Measurements from ENCODE around the gene MTIF3. TPM values are rescaled to one million over a fixed set of nuclear protein-coding genes. Genes with fewer than 3 reads are reported as not detected.

Gene MTIF3
- total and polyA plus RNA-seq, 5 experiments from 2014 or later, result 46.6 to 81.7 (median 69.2) TPM

DNA sequence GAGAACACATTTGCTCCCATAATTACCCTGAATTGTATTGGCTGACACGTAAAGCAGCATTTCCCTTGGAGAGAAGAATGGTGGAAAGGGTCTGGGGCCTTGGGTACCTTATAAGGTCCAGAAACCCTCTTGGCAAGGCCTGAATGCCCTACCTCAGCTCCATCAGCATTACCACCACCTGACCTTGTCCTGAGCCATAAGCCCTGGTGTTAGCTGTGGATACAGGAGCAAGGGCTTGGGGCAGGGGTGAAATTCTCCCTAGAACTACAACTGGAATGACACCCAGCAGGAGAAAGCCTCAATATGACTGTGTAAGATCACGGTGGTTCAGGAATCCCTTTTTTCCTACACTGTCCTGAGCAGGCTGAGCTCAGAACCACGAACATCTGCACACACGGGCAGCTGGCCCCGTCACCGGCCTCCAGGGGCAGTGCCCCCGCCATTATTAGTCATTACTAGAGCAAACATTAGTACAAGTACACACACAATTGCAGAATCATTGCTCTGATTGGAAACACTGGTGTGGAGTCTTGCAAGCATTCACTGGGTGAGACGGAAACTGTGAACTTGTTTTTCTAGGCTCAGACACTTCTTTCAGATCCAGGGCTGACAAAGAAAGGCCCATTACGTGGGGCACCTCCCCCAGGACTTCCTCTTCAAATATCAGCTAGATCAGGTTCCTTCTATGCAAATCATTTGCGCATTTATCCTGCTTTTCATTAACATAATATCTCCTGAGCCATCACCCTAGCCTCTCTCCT is 26.8 kb upstream of the MTIF3 start:
- Mint-ChIP-seq H3K27me3 (no peaks in the 10 kb centered on the region), H3K27ac (peak overlapping the region in 6 of 10 donors; percentile 15 to 88 (median 66)), H3K36me3 (peaks cover 0 to under 1% (median 0%) of the 10 kb centered on the region in 3 donors), H3K4me3 (peak overlapping the region in 3 of 10 donors; percentile 23 to 78 (median 45)), H3K9me3 (peaks cover 0 to 6% (median 0%) of the 10 kb centered on the region in 9 donors), H3K4me1 (peaks cover 3 to 23% (median 13%) of the 10 kb centered on the region in 4 donors)
- ATAC-seq, result no peak
- DNase-seq, result no peak
- POLR2A ChIA-PET, result no interaction called here

- H3K4me1 Mint-ChIP-seq, result peaks cover 5 to 20% (median 13%) of the 10 kb centered on the region in 4 donors
- DNase-seq, result no peak
- POLR2A ChIA-PET, result interaction anchor here (0.6 kb wide), 1 partner anchor 227 kb away, joined by 3 read pairs; no protein-coding TSS in a partner anchor
- H3K4me3 Mint-ChIP-seq, result no peak overlapping the region
- H3K27ac Mint-ChIP-seq, result no peak overlapping the region
- no peak for ATAC-seq
- no peaks in the 10 kb centered on the region for H3K9me3 Mint-ChIP-seq
- H3K36me3 Mint-ChIP-seq, result no peaks in the 10 kb centered on the region
- H3K27me3 Mint-ChIP-seq, result peaks cover 0 to 1% (median 0%) of the 10 kb centered on the region in 5 donors
Observed at GRCh38 chr13:27474751-27475268, 24.4 kb upstream of the MTIF3 start.

- POLR2A ChIA-PET, result no interaction called here
- H3K9me3 Mint-ChIP-seq, result no peaks in the 10 kb centered on the region
- peak overlapping the region in 1 of 10 donors; percentile 48 for H3K27ac Mint-ChIP-seq
- H3K36me3 Mint-ChIP-seq, result no peaks in the 10 kb centered on the region
- ATAC-seq, result peak in 1 of 2 donors; percentile 42
- no peak overlapping the region for H3K4me3 Mint-ChIP-seq
- peaks cover 2 to 20% (median 13%) of the 10 kb centered on the region in 4 donors for H3K4me1 Mint-ChIP-seq
- DNase-seq, result no peak
- H3K27me3 Mint-ChIP-seq, result peaks cover 0 to 1% (median 0%) of the 10 kb centered on the region in 5 donors
Observed at GRCh38 chr13:27472941-27473340, 22.6 kb upstream of the MTIF3 start.

GRCh38 chr13:27472441-27472840 is 22.1 kb upstream of the MTIF3 start:
- Mint-ChIP-seq H3K27me3 (peaks cover 0 to 1% (median 0%) of the 10 kb centered on the region in 5 donors), H3K4me1 (peaks cover 2 to 15% (median 11%) of the 10 kb centered on the region in 4 donors), H3K27ac (no peak overlapping the region), H3K36me3 (no peaks in the 10 kb centered on the region), H3K9me3 (no peaks in the 10 kb centered on the region), H3K4me3 (no peak overlapping the region)
- DNase-seq (no peak), ATAC-seq (no peak)
- POLR2A ChIA-PET, result no interaction called here

- no peak for ATAC-seq
- DNase-seq, result no peak
- H3K4me1 Mint-ChIP-seq, result peaks cover 2 to 15% (median 10%) of the 10 kb centered on the region in 4 donors
- H3K36me3 Mint-ChIP-seq, result no peaks in the 10 kb centered on the region
- POLR2A ChIA-PET, result no interaction called here
- H3K27ac Mint-ChIP-seq, result peak overlapping the region in 1 of 10 donors; percentile 45
- no peaks in the 10 kb centered on the region for H3K9me3 Mint-ChIP-seq
- peaks cover 0 to 1% (median 0%) of the 10 kb centered on the region in 5 donors for H3K27me3 Mint-ChIP-seq
- no peak overlapping the region for H3K4me3 Mint-ChIP-seq
Observed at GRCh38 chr13:27470075-27470820, 19.9 kb upstream of the MTIF3 start.

DNA sequence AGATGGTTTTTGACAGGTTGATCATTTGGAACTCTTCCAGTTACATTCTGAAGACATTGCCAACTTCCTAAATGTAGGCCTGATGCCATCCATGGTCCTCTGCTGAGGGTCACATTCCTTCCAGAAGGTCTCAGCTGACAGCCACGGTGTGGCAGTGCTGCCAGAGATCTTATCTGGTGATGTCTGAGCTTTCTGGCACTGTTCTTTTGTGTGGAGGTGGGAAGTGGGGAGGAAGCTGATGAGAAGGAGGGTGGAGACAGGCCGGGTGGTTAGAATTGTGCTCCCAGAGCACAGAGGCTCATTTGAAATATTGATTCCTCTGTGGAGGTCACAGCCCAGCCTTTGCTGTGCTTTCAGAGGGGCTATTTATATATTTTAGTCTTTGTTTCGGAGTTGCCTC is 16.1 kb upstream of the MTIF3 start:
- Mint-ChIP-seq H3K27me3 (peaks cover 0 to 1% (median 0%) of the 10 kb centered on the region in 5 donors), H3K9me3 (no peaks in the 10 kb centered on the region), H3K36me3 (no peaks in the 10 kb centered on the region), H3K4me1 (peaks cover 2 to 6% (median 4%) of the 10 kb centered on the region in 4 donors), H3K4me3 (no peak overlapping the region), H3K27ac (peak overlapping the region in 4 of 10 donors; percentile 16 to 68 (median 36))
- ATAC-seq (peak in 1 of 2 donors; percentile 23), DNase-seq (no peak)
- POLR2A ChIA-PET, result interaction anchor here (1.0 to 1.8 kb wide), 2 partner anchors 11 to 15 kb away, joined by 4 to 5 read pairs; no protein-coding TSS in a partner anchor

DNA sequence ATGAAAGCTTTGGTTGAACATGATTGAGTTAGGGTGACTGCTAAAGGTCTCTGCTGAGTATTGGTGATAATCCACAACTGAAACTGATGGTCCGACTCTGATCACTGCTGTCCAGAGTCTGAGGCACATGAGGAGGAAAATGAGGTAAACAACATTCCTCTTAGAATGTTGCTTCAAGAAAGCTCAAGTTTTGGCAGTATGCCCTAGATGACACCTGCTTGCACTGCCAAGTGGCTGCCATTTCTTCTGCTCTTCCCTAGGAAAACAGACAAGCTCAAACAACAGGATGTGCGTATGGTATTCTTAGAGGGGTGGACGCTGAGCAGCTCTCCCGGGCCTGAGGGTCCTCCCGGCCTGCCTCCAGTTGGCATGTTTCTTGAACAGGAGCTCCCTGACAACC is 15.2 kb upstream of the MTIF3 start:
- Mint-ChIP-seq H3K9me3 (no peaks in the 10 kb centered on the region), H3K4me1 (peaks cover 2 to 6% (median 4%) of the 10 kb centered on the region in 4 donors)
- POLR2A ChIA-PET, result interaction anchor here (0.7 to 1.8 kb wide), 3 partner anchors 11 to 163 kb away, joined by 3 to 5 read pairs (median 4); no protein-coding TSS in a partner anchor

GRCh38 chr13:27463500-27463899 is 13.1 kb upstream of the MTIF3 start:
- Mint-ChIP-seq H3K4me3 (no peak overlapping the region), H3K27me3 (no peaks in the 10 kb centered on the region), H3K4me1 (peaks cover 2 to 6% (median 4%) of the 10 kb centered on the region in 4 donors), H3K36me3 (no peaks in the 10 kb centered on the region), H3K27ac (no peak overlapping the region), H3K9me3 (no peaks in the 10 kb centered on the region)
- ATAC-seq, result no peak
- DNase-seq, result no peak
- POLR2A ChIA-PET, result no interaction called here

More for the DNA sequence above, 15.2 kb upstream of the MTIF3 start:
- H3K27me3 Mint-ChIP-seq, result peaks cover 0 to 1% (median 0%) of the 10 kb centered on the region in 5 donors
- DNase-seq (no peak), ATAC-seq (no peak)
- H3K27ac Mint-ChIP-seq, result no peak overlapping the region
- no peak overlapping the region for H3K4me3 Mint-ChIP-seq
- no peaks in the 10 kb centered on the region for H3K36me3 Mint-ChIP-seq

DNA sequence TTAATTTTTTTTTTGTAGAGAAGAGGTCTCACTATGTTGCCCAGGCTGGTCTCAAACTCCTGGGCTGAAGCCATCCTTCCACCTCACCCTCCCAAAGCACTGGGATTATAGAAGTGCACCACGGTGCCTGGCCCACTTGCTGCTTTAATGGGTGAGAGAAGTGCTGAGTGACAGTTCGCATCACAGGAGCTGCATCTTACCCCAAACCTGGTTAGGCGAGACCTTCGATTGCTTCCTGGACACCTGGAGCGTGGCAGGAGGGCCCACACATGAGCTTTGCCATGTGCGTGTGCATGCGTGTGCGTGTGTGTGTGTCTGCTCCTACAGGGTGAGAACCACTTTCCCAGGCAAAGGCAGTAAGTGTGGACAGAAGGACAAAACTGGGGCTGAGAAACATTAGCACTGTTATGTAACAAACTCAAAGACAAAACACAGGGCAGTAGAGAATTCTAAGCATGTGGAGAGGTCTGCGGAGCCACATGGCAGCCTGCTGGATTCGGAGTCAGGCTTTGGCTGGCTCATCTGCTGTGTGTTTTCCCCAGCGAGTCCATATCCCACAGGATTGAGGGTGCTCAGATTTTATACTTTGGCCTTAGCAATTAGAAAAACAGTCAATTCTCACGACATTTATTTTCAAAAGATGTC is 11.7 kb upstream of the MTIF3 start:
- no peaks in the 10 kb centered on the region for H3K27me3 Mint-ChIP-seq
- ATAC-seq (no peak), DNase-seq (no peak)
- no peaks in the 10 kb centered on the region for H3K9me3 Mint-ChIP-seq
- no peaks in the 10 kb centered on the region for H3K36me3 Mint-ChIP-seq
- H3K4me3 Mint-ChIP-seq, result no peak overlapping the region
- POLR2A ChIA-PET, result no interaction called here
- peaks cover 2 to 6% (median 5%) of the 10 kb centered on the region in 4 donors for H3K4me1 Mint-ChIP-seq
- no peak overlapping the region for H3K27ac Mint-ChIP-seq

DNA sequence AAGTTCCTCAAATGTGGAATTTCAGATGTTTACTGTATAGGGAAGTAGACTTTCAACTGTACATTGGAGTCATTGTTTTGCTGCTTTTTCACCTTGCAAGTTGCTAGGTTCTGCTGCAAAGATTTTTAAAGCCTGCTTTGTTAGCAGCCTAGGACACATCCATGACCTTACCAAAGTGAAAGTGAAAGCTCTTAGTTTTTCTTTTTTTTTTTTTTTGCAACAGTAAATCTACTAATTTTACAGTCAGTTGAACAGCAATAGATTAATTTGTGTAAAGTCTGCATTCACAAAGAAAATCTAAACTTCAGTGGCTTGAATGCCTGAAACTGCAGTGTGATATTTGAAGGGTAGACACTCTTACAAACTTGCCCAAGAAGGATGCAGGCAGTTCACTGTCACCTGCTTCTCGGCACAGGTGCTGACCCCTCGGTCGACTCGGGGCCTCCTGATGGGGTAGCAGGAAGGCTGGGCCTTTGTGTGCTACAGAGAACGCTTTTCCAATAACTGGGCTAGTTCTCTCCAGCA is 5.0 kb upstream of the MTIF3 start:
- peak overlapping the region; percentile 95 to 99 (median 98) for H3K27ac Mint-ChIP-seq
- peak overlapping the region; percentile 83 to 98 (median 94) for H3K4me3 Mint-ChIP-seq
- peak in 1 of 2 donors; percentile 33 for ATAC-seq
- DNase-seq, result peak in 3 of 10 donors; percentile 20 to 43 (median 38)
- peaks cover 0 to 1% (median 0%) of the 10 kb centered on the region in 5 donors for H3K27me3 Mint-ChIP-seq
- H3K4me1 Mint-ChIP-seq, result peaks cover 12 to 39% (median 31%) of the 10 kb centered on the region in 4 donors
- H3K9me3 Mint-ChIP-seq, result no peaks in the 10 kb centered on the region
- POLR2A ChIA-PET, result interaction anchor here (0.7 to 15.6 kb wide), 7 partner anchors 9 to 1037 kb away, joined by 3 to 515 read pairs (median 6); partner anchors contain the start of genes GTF3A, LNX2 and POLR1D
- H3K36me3 Mint-ChIP-seq, result no peaks in the 10 kb centered on the region

- peak in 3 of 10 donors; percentile 27 to 66 (median 40) for DNase-seq
- peak overlapping the region; percentile 95 to 99 (median 98) for H3K27ac Mint-ChIP-seq
- peak overlapping the region; percentile 86 to 98 (median 95) for H3K4me3 Mint-ChIP-seq
- ATAC-seq, result peak; percentile 3 to 12
- H3K36me3 Mint-ChIP-seq, result peaks cover 0 to 2% (median 0%) of the 10 kb centered on the region in 3 donors
- peaks cover 0 to 2% (median 0%) of the 10 kb centered on the region in 5 donors for H3K27me3 Mint-ChIP-seq
- peaks cover 27 to 75% (median 61%) of the 10 kb centered on the region in 4 donors for H3K4me1 Mint-ChIP-seq
- POLR2A ChIA-PET, result interaction anchor here (0.9 to 15.6 kb wide), 9 partner anchors 15 to 688 kb away, joined by 3 to 515 read pairs (median 6); partner anchors contain the start of genes GTF3A, LNX2 and POLR1D
- no peaks in the 10 kb centered on the region for H3K9me3 Mint-ChIP-seq
Observed at GRCh38 chr13:27450921-27451471, 632 bp upstream of the MTIF3 start.
